Type B pancreatic cell (in vitro differentiated cells): ENCODE measurements around the gene ECT2L. TPM values are rescaled to one million over a fixed set of nuclear protein-coding genes. Genes with fewer than 3 reads are reported as not detected.

Experiments used
- DNase-seq: peaks from one replicate; pipeline ENCODE4 v3.0.0; 2021; ENCODE audit warnings: mixed read lengths; ENCODE audit not compliant: unreplicated experiment; ENCODE audit errors: extremely low spot score
- H3K27ac Mint-ChIP-seq: 2 replicates; pipeline ENCODE4 v1.8.0; 2021; ENCODE audit warnings: mild to moderate bottlenecking, mixed read lengths
- H3K27me3 Mint-ChIP-seq: 2 replicates; pipeline ENCODE4 v1.8.0; 2021; ENCODE audit warnings: mixed read lengths
- H3K36me3 Mint-ChIP-seq: 2 replicates; pipeline ENCODE4 v1.8.0; 2021; ENCODE audit warnings: mixed read lengths
- H3K4me1 Mint-ChIP-seq: one replicate; pipeline ENCODE4 v1.8.0; 2021; ENCODE audit warnings: mixed read lengths; ENCODE audit not compliant: unreplicated experiment
- H3K4me3 Mint-ChIP-seq: 2 replicates; pipeline ENCODE4 v1.8.0; 2021; ENCODE audit warnings: mild to moderate bottlenecking, mixed read lengths
- H3K9me3 Mint-ChIP-seq: 2 replicates; pipeline ENCODE4 v1.8.0; 2021; ENCODE audit warnings: mixed read lengths
- CTCF ChIP-seq: fragments of 200-600 bp; sonication (generic); conservative IDR thresholded peaks from 2 replicates; pipeline ENCODE4 v1.5.0; 2021; ENCODE audit warnings: antibody characterized with exemption, mild to moderate bottlenecking
- total RNA-seq: library from RNA; stranded (reverse); gene quantifications from 2 replicates; pipeline ENCODE4 v1.2.1, GENCODE V29; 2021; ENCODE audit warnings: low replicate concordance

The ECT2L gene
- total RNA-seq, 1 donor from 2014 or later = 0.07 TPM

- H3K4me1 Mint-ChIP-seq = peaks cover 9% of the 10 kb centered on the region
- peaks cover 13% of the 10 kb centered on the region for H3K27me3 Mint-ChIP-seq
- no peak for DNase-seq
- peak overlapping the region; percentile 61 for H3K27ac Mint-ChIP-seq
- H3K4me3 Mint-ChIP-seq = no peak overlapping the region
- H3K36me3 Mint-ChIP-seq = no peaks in the 10 kb centered on the region
- no peak for TF ChIP-seq CTCF
- H3K9me3 Mint-ChIP-seq = no peaks in the 10 kb centered on the region
These were observed 4.7 kb downstream of the ECT2L start for GRCh38 chr6:138800377-138801150.

GRCh38 chr6:138803331-138803730 is 7.4 kb downstream of the ECT2L start:
- no peak overlapping the region for H3K27ac Mint-ChIP-seq
- no peaks in the 10 kb centered on the region for H3K27me3 Mint-ChIP-seq
- H3K9me3 Mint-ChIP-seq = no peaks in the 10 kb centered on the region
- no peaks in the 10 kb centered on the region for H3K36me3 Mint-ChIP-seq
- no peak for DNase-seq
- no peak overlapping the region for H3K4me3 Mint-ChIP-seq
- H3K4me1 Mint-ChIP-seq = peaks cover under 1% of the 10 kb centered on the region
- TF ChIP-seq CTCF = no peak

- no peak overlapping the region for H3K27ac Mint-ChIP-seq
- DNase-seq = no peak
- no peaks in the 10 kb centered on the region for H3K9me3 Mint-ChIP-seq
- no peak overlapping the region for H3K4me3 Mint-ChIP-seq
- no peak for TF ChIP-seq CTCF
- no peaks in the 10 kb centered on the region for H3K27me3 Mint-ChIP-seq
- no peaks in the 10 kb centered on the region for H3K36me3 Mint-ChIP-seq
- H3K4me1 Mint-ChIP-seq = no peaks in the 10 kb centered on the region
These were observed 8.0 kb downstream of the ECT2L start for GRCh38 chr6:138803861-138804260.

- TF ChIP-seq CTCF = no peak
- no peaks in the 10 kb centered on the region for H3K9me3 Mint-ChIP-seq
- H3K27me3 Mint-ChIP-seq = no peaks in the 10 kb centered on the region
- no peaks in the 10 kb centered on the region for H3K36me3 Mint-ChIP-seq
- H3K4me1 Mint-ChIP-seq = no peaks in the 10 kb centered on the region
- H3K27ac Mint-ChIP-seq = no peak overlapping the region
- no peak for DNase-seq
- H3K4me3 Mint-ChIP-seq = no peak overlapping the region
These were observed 9.3 kb downstream of the ECT2L start for GRCh38 chr6:138805016-138805765.

GRCh38 chr6:138806889-138807288 is 11.0 kb downstream of the ECT2L start:
- Mint-ChIP-seq H3K36me3 (no peaks in the 10 kb centered on the region), H3K9me3 (no peaks in the 10 kb centered on the region), H3K27me3 (no peaks in the 10 kb centered on the region), H3K4me3 (no peak overlapping the region), H3K4me1 (no peaks in the 10 kb centered on the region), H3K27ac (no peak overlapping the region)
- DNase-seq = no peak
- no peak for TF ChIP-seq CTCF
